8988T (cell line): ENCODE measurements around the gene NIN.

ENCODE experiments used
- DNase-seq: peaks from one replicate; pipeline ENCODE4 v3.0.0; 2011

Gene NIN

GRCh38 chr14:50830932-50831725 lies at the start of gene NIN:
NIN (minus strand) TSS chr14:50831162; CDS start chr14:50822056, 9,106 bp downstream.
- DNase-seq: peak; percentile 60

- DNase-seq: no peak
Observed at GRCh38 chr14:50875359-50876070, 44.6 kb upstream of the NIN start.

GRCh38 chr14:50874757-50875156 lies 43.8 kb upstream of the NIN start:
- DNase-seq: no peak

- DNase-seq: no peak
Observed at GRCh38 chr14:50871914-50872732, 41.2 kb upstream of the NIN start, which contains the start of gene ABHD12B. ABHD12B (plus strand) TSS chr14:50872053; CDS start chr14:50872175, 122 bp downstream.

GRCh38 chr14:50871228-50871627 lies 40.3 kb upstream of the NIN start:
- DNase-seq: no peak

GRCh38 chr14:50865391-50866076 lies 34.6 kb upstream of the NIN start:
- DNase-seq: no peak

GRCh38 chr14:50864946-50865345 lies 34.0 kb upstream of the NIN start:
- no peak for DNase-seq

GRCh38 chr14:50864237-50864636 lies 33.3 kb upstream of the NIN start:
- DNase-seq: no peak

- no peak for DNase-seq
Observed at GRCh38 chr14:50862036-50862570, 31.1 kb upstream of the NIN start.

GRCh38 chr14:50860478-50861086 lies 29.6 kb upstream of the NIN start:
- peak; percentile 34 for DNase-seq

- DNase-seq: peak; percentile 29
Observed at GRCh38 chr14:50859296-50859624, 28.3 kb upstream of the NIN start.

- no peak for DNase-seq
Observed at GRCh38 chr14:50856660-50857059, 25.7 kb upstream of the NIN start.

GRCh38 chr14:50855558-50855957 lies 24.6 kb upstream of the NIN start:
- DNase-seq: no peak

- DNase-seq: no peak
Observed at GRCh38 chr14:50854521-50854920, 23.6 kb upstream of the NIN start.

- no peak for DNase-seq
Observed at GRCh38 chr14:50853891-50854290, 22.9 kb upstream of the NIN start.

GRCh38 chr14:50846226-50846880 lies 15.4 kb upstream of the NIN start:
- no peak for DNase-seq

GRCh38 chr14:50845166-50845565 lies 14.2 kb upstream of the NIN start:
- DNase-seq: no peak

GRCh38 chr14:50844391-50844790 lies 13.4 kb upstream of the NIN start:
- DNase-seq: no peak

GRCh38 chr14:50839691-50840090 lies 8.7 kb upstream of the NIN start:
- no peak for DNase-seq

- DNase-seq: no peak
Observed at GRCh38 chr14:50839048-50839447, 8.1 kb upstream of the NIN start.

GRCh38 chr14:50837850-50838470 lies 7.0 kb upstream of the NIN start:
- no peak for DNase-seq
